Cerebellar nuclear complex (tissue), 1 donor: ENCODE data around the gene PRKCZ.
A peak's percentile ranks its signal among the peaks of the same experiment; 100 is the strongest.

Experiments
- DNase-seq, 2 experiments: peaks; one replicate each; lab custom pipeline; 2025; lab: John Stamatoyannopoulos, UW

PRKCZ gene

GRCh38 chr1:2049718-2050431, at the start of gene PRKCZ:
Gene PRKCZ, plus strand, starts transcription at chr1:2050411. Its CDS starts 220 bp downstream, at chr1:2050631.
- peak; percentile 40 to 61 for DNase-seq

GRCh38 chr1:2000432-2000831, 49.8 kb upstream of the PRKCZ start:
- no peak for DNase-seq

- no peak for DNase-seq
These were observed 49.4 kb upstream of the PRKCZ start for GRCh38 chr1:2000850-2001249.

- no peak for DNase-seq
These were observed 48.3 kb upstream of the PRKCZ start for GRCh38 chr1:2001773-2002411.

GRCh38 chr1:2003541-2004131, 46.6 kb upstream of the PRKCZ start, which contains the start of gene CFAP74:
Gene CFAP74, minus strand, starts transcription at chr1:2003786. Its CDS starts 12,830 bp downstream, at chr1:1990956.
- no peak for DNase-seq

DNA sequence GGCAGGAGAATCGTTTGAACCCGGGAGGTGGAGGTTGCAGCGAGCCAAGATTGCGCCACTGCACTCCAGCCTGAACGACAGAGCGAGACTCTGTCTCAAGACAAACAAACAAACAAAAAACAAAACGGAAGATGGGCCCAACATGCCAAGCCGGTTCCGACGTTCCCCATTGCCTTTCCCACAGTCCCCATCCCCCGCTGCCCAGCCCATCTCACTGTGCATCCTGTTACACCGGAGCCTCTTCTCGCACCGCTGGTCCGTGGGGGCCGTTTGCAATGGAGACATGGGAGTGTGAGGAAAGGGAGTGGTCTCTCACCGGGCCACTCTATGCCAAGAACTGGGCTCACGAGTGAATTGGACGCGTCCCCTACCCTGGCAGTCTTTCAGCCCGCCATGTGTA, 45.4 kb upstream of the PRKCZ start:
- DNase-seq: no peak

DNA sequence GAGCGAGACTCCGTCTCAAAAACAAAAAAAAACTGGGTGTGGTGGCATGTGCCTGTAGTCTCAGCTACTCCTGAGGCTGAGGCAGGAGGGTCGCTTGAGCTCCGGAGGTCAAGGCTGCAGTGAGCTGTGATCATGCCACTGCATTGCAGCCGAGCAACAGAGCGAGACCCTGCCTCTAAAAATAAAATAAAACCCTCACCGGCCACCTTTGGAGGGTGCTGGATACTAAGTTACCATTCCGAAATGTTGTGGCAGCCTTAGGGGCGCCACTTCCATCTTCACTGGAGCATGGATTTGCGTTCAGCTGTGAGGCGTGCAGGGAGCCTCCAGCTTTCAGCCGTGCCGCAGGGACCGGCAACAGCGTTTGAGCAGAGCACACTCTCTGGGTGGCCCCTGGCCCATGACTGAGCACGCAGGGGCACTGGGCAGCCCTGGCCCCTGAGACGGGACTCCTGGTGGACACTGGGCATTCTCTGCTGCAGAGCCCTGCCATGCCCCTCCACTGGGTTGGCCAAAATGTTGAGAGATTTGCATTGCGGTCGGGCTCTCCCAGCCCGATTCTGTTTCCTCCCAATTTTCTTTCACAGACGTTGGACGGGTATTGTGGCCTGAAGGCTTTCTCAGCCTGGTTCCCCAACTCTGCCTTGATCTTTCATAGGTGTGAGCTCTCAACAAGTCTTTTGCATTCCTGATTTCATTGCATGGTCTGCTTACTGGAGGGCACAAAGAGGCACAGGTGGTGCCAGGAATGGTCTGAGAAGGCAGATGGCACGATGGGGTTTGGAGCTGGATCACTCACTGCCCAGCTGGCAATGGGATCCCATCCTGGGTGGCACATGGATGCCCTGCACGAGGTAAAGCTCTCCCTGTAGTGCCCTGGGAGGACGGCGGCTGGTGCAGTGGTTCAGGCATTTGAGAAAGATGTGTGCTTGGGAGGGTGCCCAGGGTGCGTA, 40.8 kb upstream of the PRKCZ start:
- DNase-seq: peak; percentile 65 to 71

DNA sequence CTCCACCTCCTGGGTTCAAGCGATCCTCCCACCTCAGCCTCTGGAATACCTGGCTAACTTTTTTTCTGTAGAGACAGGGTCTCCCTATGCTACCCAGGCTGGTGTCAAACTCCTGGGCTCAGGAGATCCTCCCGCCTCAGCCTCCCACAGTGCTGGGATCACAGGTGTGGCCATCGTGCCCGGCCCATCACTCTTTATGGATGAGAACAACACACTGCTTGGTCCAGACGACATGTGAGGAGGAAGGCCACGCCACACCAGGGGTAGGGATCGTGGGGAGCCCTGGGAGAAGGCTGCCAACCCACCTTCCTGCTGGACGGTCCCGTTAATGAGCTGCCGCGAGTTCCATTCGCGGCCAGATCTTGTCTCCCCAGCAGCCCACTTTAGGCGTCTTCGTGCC, 36.0 kb upstream of the PRKCZ start:
- DNase-seq: no peak

- peak in 1 of 2 experiments; percentile 36 for DNase-seq
These were observed 35.2 kb upstream of the PRKCZ start for GRCh38 chr1:2014741-2015735.

GRCh38 chr1:2016123-2016522, 34.1 kb upstream of the PRKCZ start:
- DNase-seq: no peak

GRCh38 chr1:2018217-2019171, 31.7 kb upstream of the PRKCZ start:
- DNase-seq: no peak

DNA sequence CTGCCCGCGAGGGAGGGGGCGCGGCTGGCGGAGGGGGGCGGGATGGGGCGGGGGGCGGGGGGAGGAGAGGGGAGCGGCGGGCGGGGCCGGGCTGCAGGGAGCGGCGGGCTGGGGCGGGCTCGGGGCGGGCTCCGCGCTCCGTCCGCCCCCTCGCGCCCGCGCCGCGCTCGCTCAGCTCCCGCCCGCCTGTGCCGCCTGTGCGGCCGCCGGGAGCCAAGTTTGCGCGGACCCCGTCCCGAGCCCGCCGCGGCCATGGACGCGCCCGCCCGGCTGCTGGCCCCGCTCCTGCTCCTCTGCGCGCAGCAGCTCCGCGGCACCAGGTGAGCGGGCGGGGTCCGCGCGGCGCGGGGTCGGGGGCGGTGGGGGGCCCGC, 31.1 kb upstream of the PRKCZ start, which contains the start of gene GABRD:
Gene GABRD, plus strand, starts transcription at position 174 of the 372 bp plus-strand sequence. Its CDS starts 79 bp downstream, at position 253.
- DNase-seq: no peak

DNA sequence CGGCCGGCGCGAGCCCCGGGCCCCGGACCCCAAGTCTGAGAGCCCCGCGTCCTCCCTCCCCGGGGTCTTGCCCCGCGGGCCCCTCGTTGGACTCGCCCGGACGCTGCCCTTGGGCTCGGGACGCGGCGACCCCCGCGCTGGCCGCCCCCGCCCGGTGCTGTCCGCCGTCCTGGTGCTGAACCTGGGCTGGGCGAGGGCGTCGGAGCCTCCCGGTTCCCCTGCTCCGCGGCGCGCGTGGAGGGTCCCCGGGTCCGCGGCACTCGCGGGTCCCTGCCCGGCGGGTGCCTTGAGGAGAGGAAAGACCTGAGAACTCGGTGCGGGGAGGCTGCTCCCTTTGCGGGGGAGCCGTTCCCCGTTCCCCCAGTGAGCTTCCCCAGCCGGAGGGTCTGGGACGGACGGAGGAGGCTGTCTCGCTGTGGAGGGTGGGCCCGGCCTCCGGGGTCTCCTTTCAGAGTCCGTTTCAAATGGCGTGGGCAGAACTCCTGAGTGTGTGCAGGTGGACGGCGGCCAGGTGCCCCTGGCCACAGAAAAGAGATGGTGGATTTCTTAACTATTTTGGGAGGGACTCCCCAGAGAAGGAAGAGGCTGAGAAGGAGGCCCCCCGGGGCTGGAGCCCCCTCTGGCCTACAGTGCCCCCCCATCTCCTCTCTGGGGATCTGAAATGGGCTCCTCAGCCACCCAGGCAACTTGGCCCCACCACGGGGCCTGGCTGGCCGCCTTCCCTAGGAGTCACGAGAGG, 30.5 kb upstream of the PRKCZ start:
- DNase-seq: no peak

DNA sequence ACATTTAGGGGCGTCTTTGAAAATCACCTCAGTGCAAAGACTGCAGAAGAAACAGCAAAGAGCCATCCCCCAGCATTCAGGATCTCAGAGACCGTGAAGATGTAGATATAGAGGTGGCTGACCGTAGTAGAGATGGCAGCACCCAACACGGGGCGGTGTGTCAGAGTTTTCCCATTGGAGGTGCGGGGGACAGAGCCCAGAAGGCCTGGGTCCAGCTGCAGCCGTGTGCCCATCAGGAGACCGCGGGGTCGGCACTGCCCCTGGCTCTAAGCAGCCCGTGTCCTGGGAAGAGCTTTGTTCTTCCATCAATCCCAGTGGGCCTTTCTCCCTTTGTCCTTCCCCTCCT, 29.9 kb upstream of the PRKCZ start:
- no peak for DNase-seq

DNA sequence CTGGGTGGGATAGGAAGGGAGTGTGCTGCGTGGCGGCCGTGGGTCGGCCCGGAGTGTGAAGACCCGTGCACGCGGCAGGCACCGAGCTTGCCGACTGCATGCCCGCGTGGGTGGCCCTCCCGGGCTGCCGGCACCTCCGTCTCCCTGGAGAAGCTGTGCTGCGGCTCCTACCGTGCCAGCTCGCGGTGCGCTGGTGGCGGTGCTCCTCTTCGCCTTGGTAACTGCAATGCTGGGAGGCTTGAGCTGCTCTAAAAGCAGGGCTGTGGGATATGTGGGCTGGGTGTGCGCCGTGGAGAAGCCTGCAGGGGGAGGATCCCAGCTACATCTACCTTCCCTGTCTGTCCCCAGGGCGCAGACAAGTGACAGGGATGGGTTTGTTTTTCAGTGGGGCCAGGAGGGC, 28.7 kb upstream of the PRKCZ start:
- DNase-seq: no peak

DNA sequence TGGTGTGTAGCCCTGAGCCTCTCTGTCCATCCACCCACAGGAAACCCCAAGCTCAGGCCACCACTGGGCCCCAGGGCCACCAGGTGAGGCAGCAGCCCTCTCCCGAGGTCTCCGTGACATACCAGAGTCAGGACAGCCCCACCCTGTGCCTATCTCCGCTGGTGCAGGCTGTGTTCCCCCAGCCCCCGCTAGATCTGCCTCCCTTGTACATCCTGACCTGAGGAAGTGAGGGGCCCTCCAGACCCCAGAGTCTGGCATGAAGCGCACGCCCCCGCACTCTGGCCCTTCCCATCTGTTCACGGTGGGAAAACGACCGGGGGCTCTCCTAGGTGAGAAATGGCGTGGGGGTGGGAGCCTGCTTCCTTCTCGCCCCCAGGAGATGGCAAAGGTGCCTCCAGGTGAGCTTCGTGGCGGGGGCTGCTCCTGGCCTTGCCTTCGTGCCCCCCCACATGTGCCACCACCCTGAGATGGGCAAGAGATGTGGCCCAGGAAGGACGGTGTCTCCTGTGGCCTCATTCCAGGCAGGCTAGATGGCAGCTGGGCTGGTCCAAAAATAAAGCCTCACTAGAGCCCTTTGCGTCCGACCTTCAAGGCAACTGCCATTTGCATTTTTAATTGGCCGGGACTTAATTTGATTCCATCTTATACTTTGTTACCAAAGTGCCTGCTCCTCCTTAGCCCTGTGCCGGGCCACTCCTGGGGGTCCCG, 28.0 kb upstream of the PRKCZ start:
- no peak for DNase-seq

GRCh38 chr1:2023187-2023586, 27.0 kb upstream of the PRKCZ start:
- DNase-seq: no peak

- no peak for DNase-seq
These were observed 25.8 kb upstream of the PRKCZ start for GRCh38 chr1:2024451-2024850.
